Globus pallidus (tissue), 1 donor: ENCODE measurements around the gene CD63.

Source experiments
- DNase-seq: peaks from one replicate; pipeline ENCODE4 v3.0.0-alpha.2; 2015; ENCODE audit warnings: low spot score

Gene CD63

DNA sequence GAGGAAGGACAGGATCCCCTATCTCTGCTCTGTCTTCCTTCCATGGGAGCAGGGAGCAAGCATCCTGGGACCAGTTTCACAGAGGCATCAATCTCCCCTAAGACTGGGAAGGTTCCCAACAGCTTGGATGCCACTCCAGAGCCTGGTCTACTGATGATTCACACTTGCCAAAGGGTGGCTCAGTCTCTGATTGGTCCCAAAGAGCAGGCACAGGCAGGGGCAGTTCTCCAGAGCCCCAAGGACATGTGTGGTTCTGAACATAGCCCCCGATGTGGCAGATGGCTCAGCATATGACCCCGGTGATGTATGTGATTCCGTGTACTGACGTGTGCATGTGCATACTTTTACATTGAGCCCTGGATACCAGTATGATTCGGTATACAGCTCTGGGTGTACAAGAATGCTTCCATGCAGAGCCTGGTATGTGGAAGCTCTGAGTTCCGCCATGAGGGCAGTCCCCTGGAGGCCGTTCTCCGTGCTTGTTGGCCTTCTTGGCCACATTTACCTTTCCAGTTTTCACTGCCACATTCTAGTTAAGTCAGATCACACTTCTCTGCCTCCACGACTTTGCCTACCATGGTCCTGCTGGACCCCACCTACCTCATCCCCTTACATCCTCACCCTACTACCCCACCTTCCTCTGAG lies 42.3 kb downstream of the CD63 start:
- DNase-seq, result no peak

DNA sequence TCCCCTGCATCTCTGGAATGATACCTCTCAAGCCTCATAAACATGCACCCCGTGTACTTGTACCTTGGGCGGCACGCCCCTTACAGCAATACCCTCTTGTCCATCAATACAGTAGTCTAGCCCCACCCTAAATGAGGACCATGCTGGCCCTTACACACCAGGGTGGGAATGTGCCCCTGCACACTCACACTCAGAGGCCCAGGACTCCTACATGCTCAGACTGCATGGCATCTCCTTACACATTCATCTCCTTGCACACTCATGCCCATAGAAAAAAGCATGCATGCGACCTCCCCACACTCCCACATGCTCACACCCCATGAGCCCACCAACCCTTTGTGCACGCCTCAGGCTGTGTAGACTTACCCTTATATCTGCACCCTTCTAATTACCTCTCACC lies 43.1 kb downstream of the CD63 start:
- no peak for DNase-seq

DNA sequence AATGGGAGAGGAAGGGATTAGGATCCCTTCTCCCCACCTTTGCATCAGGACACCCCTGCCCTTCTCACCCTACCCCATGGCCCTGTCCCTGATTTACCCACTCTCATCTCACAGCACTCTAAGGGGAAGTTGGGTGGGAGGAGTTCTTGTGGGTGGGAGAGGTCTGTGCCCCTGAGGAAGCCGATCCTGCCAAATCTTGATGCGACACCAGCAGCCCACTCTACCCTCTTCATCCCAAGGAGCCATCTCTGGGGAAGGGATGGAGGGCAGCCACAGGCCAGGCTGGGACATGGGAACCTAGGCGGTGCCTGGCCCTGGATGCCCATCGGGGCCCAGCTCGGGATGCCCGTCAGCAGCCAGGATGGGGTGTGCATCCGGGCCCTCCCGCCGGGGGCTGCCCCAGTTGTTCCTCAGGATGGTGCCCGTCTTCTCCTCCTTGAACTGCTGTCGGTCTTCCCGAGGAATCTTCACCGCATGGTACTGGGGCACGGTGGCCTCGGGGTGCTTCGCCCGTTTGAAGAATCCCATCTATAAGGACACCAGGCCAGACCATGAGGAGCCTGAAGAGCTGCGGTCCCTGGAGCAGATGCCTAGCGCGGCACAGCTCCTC lies 43.9 kb downstream of the CD63 start:
- no peak for DNase-seq

DNA sequence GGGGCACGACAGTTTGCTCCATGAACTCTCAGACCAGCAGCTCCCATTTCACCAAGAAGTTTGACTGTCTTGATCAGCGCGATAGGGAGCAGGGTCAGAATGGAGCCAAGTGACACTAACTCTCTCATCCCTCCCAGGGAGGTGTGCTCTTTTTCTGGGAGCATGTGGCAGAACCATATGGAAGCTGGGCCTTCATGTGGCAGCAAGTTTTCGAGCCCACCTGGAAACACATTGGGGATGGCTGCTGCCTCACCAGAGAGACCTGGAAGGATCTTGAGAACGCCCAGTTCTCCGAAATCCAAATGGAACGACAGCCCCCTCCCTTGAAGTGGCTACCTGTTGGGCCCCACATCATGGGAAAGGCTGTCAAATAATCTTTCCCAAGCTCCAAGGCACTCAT lies 45.1 kb downstream of the CD63 start:
- no peak for DNase-seq

DNA sequence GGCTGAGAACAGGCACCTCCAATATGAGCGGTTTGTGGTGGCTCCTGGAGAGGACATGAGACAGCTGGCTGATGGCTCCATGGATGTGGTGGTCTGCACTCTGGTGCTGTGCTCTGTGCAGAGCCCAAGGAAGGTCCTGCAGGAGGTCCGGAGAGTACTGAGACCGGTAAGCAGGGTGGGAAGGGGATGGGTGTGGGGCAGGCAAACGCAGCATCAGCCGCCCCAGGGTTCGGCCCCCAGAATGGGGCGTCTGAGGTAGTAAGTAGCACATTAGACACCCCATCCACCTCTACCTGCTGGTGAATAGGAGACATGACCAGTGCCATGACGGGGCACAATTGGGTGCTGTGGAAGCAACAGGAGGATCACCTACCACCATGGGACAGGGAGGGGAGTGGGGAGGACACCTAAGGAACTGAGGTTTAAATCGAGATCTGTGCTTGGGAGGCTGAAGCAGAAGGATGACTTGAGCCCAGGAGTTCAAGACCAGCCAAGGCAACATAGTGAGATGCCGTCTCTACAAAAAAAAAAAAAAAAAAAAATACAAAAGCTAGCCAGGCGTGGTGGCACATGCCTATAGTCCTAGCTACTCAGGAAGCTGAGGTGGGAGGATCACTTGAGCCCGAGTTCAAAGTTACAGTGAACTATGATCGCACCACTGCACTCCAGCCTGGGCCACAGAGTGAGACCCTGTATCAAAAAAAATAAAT lies 46.6 kb downstream of the CD63 start:
- no peak for DNase-seq

DNA sequence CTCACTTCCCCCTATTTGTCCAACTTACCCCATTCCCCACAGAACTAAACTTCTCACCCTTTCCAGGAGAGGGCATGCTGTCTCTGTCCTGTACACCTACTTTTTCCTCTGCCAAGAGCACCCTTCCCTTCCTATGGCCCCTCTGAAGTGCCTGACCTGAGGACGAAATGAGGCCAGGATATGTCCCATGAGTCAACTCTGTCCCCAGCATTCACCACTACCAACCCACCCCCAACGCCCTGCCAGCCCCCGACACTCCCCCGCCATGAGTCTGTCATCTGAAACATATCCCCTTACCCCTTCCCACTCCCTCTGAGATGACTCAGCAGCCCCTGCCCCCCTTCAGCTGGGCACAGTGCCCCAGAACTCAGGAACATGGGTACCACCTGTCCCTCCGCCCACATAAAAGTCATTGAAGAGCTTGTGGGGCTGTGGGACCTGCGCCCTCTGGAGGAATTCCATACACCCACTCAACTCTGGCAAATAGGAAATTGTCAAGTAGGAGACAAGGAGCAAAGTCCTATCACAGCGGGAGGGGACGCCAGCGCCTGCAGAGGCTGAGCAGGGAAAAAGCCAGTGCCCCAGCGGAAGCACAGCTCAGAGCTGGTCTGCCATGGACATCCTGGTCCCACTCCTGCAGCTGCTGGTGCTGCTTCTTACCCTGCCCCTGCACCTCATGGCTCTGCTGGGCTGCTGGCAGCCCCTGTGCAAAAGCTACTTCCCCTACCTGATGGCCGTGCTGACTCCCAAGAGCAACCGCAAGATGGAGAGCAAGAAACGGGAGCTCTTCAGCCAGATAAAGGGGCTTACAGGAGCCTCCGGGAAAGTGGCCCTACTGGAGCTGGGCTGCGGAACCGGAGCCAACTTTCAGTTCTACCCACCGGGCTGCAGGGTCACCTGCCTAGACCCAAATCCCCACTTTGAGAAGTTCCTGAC lies 47.4 kb downstream of the CD63 start:
- DNase-seq, result no peak

DNA sequence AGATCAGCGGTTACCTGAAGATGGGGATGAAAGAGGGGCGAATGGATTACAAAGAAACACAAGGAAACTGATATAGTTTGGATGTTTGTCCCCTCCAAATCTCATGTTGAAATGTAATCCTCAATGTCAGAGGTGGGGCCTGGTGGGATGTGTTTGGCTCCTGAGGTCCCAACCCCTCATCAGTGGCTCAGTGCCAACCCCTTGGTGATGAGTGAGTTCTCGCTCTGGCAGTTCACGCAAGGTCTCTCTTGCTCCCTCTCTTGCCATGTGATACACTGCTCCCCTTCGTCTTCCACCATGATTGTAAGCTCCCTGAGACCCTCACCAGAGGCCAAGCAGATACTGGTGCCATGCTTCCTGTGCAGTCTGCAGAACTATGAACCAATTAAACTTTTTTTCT lies 49.1 kb downstream of the CD63 start:
- DNase-seq, result no peak

DNA sequence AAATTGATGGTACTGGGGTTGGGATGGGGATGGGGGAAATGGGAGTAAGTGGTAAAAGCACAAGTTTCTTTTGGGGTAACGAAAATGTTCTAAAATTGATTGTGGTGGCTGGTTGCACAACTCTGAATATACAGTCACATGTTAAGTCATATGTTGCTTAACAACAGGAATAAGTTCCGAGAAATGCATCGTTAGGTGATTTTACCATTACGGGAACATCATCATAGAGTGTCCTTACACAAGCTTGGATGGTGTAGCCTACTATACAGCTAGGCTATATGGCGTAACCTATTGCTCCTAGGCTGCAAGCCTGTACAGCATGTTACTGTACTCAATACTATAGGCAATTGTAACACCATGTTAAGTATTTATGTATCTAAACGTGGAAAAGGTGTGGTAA lies 52.1 kb downstream of the CD63 start:
- DNase-seq, result no peak

DNA sequence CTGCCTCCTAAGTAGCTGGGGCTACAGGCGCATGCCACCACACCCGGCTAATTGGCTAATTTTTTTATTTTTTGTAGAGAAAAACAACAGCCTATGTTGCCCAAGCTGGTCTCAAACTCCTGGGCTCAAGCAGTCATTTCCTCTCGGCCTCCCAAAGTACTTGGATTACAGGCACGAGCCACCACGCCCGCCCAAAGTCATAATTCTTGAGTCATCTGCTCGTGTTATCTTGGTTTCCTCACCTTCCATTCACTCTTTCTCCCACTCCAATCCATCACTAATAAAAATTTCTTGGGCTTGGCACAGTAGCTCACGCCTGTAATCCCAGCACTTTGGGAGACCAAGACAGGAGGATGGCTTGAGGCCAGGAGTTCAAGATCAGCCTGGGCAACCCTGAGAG lies 53.1 kb downstream of the CD63 start:
- DNase-seq, result no peak
